IMR-90 (cell line): ENCODE results near the gene NRL.

ENCODE experiments used
- BHLHE40 ChIP-seq: fragments of 150-350 bp; IDR thresholded peaks from 2 replicates; pipeline ENCODE4 v1.6.1; 2016; ENCODE audit warnings: mild to moderate bottlenecking, low read depth, low read length
- MAZ ChIP-seq: IDR thresholded peaks from 2 replicates; pipeline ENCODE4 v1.6.1; 2012; ENCODE audit warnings: low read depth, mild to moderate bottlenecking, low read length, improper control_type of control experiment, moderate library complexity, borderline replicate concordance
- POLR2A ChIP-seq: IDR thresholded peaks from 2 replicates; pipeline ENCODE4 v1.6.1; 2012; ENCODE audit warnings: mild to moderate bottlenecking, low read depth, low read length
- RAD21 ChIP-seq: IDR thresholded peaks from 2 replicates; pipeline ENCODE4 v1.6.1; 2012; ENCODE audit warnings: low read length, improper control_type of control experiment
- TF ChIP-seq, protein P1 (sequence below): conservative IDR thresholded peaks from 2 replicates; pipeline ENCODE4 v1.5.1; 2012; ENCODE audit warnings: mild to moderate bottlenecking, low read depth, low read length, improper control_type of control experiment
- TF ChIP-seq, protein P2 (sequence below): fragments of 150-350 bp; IDR thresholded peaks from 2 replicates; pipeline ENCODE4 v1.6.1; 2016; ENCODE audit warnings: low read depth, mild to moderate bottlenecking, low read length, moderate library complexity, borderline replicate concordance
- TF ChIP-seq, protein P3 (sequence below): fragments of 150-350 bp; IDR thresholded peaks from 2 replicates; pipeline ENCODE4 v1.6.1; 2017; ENCODE audit warnings: mild to moderate bottlenecking, antibody characterized with exemption, low read length, low read depth

DNA sequence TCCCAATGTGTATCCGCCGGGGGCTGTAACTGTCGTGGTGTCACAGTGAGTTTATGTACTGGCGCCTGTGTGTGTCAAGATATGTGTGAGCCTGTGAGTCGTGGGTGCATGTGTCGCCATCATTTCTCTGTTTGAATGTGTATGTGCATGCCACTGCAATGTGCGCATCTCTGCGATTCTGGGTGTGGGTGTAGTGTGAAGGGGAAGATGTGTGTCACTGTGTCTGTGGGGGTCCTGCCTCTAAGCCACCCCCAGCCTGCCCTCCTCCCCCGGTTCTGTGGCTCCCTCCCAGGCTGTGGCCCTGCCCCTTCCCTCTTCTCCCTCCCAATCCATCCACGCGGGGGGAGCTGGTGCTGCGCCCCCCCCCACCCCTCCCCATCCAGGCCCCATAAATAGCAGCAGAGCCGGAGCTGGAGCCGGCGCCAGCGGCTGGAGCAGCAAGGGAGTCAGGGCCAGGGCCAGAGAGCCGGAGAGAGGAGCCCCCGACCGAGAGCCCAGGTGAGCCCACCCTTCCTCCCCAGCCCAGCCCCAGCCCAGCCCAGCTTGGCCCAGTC is 43.5 kb downstream of the NRL start, which contains the start of gene CPNE6:
- TF ChIP-seq, protein P1, sequence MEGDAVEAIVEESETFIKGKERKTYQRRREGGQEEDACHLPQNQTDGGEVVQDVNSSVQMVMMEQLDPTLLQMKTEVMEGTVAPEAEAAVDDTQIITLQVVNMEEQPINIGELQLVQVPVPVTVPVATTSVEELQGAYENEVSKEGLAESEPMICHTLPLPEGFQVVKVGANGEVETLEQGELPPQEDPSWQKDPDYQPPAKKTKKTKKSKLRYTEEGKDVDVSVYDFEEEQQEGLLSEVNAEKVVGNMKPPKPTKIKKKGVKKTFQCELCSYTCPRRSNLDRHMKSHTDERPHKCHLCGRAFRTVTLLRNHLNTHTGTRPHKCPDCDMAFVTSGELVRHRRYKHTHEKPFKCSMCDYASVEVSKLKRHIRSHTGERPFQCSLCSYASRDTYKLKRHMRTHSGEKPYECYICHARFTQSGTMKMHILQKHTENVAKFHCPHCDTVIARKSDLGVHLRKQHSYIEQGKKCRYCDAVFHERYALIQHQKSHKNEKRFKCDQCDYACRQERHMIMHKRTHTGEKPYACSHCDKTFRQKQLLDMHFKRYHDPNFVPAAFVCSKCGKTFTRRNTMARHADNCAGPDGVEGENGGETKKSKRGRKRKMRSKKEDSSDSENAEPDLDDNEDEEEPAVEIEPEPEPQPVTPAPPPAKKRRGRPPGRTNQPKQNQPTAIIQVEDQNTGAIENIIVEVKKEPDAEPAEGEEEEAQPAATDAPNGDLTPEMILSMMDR: no peak
- no peak for TF ChIP-seq RAD21
- TF ChIP-seq, protein P2, sequence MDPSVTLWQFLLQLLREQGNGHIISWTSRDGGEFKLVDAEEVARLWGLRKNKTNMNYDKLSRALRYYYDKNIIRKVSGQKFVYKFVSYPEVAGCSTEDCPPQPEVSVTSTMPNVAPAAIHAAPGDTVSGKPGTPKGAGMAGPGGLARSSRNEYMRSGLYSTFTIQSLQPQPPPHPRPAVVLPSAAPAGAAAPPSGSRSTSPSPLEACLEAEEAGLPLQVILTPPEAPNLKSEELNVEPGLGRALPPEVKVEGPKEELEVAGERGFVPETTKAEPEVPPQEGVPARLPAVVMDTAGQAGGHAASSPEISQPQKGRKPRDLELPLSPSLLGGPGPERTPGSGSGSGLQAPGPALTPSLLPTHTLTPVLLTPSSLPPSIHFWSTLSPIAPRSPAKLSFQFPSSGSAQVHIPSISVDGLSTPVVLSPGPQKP: no peak
- TF ChIP-seq, protein P3, sequence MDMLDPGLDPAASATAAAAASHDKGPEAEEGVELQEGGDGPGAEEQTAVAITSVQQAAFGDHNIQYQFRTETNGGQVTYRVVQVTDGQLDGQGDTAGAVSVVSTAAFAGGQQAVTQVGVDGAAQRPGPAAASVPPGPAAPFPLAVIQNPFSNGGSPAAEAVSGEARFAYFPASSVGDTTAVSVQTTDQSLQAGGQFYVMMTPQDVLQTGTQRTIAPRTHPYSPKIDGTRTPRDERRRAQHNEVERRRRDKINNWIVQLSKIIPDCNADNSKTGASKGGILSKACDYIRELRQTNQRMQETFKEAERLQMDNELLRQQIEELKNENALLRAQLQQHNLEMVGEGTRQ: no peak
- no peak for TF ChIP-seq POLR2A
- no peak for TF ChIP-seq BHLHE40
- TF ChIP-seq MAZ: no peak
